ENCODE data around the gene NKAP.

GRCh38 chrX:119986203-119986602 lies 42.7 kb upstream of the NKAP start:
- TF ChIP-seq GATA2 (IDR thresholded peaks at IDR 0.05; ENCODE audit: low read depth, low read length) (no peak), GATA3 (IDR thresholded peaks at IDR 0.05; ENCODE audit: low read depth, low read length) (no peak)
